SKM-1 treated with dmso at 0.1 percent for 144 hours (cell line): ENCODE measurements around the gene ALKBH7.
"Not testable (repeated sequence)": the region's sequence is repeated elsewhere in the genome, so short reads cannot be mapped to it uniquely, and the experiment has no call there.

Experiments
- DNase-seq: peaks from one replicate; lab custom pipeline; 2025; ENCODE audit not compliant: unreplicated experiment; lab: John Stamatoyannopoulos, UW

The ALKBH7 gene

GRCh38 chr19:6396305-6396704 lies 23.7 kb downstream of the ALKBH7 start:
- no peak for DNase-seq

- DNase-seq, result not testable (repeated sequence)
Measured at GRCh38 chr19:6400062-6400944, 27.7 kb downstream of the ALKBH7 start.

GRCh38 chr19:6402058-6402457 lies 29.5 kb downstream of the ALKBH7 start:
- DNase-seq, result no peak

GRCh38 chr19:6402837-6403608 lies 30.4 kb downstream of the ALKBH7 start:
- no peak for DNase-seq

- no peak for DNase-seq
Measured at GRCh38 chr19:6406401-6406800, 33.8 kb downstream of the ALKBH7 start.

GRCh38 chr19:6409346-6409745 lies 36.8 kb downstream of the ALKBH7 start:
- DNase-seq, result no peak

GRCh38 chr19:6412061-6412446 lies 39.5 kb downstream of the ALKBH7 start:
- DNase-seq, result no peak

GRCh38 chr19:6412447-6413091 lies 40.0 kb downstream of the ALKBH7 start:
- DNase-seq, result no peak

- no peak for DNase-seq
Measured at GRCh38 chr19:6413291-6413690, 40.7 kb downstream of the ALKBH7 start.

GRCh38 chr19:6413721-6414643 lies 41.4 kb downstream of the ALKBH7 start:
- no peak for DNase-seq

GRCh38 chr19:6414793-6415590 lies 42.4 kb downstream of the ALKBH7 start:
- DNase-seq, result no peak

- DNase-seq, result no peak
Measured at GRCh38 chr19:6415591-6416190, 43.1 kb downstream of the ALKBH7 start.

- DNase-seq, result no peak
Measured at GRCh38 chr19:6416658-6417405, 44.2 kb downstream of the ALKBH7 start.

- no peak for DNase-seq
Measured at GRCh38 chr19:6417713-6418561, 45.3 kb downstream of the ALKBH7 start.

- no peak for DNase-seq
Measured at GRCh38 chr19:6418562-6418932, 46.0 kb downstream of the ALKBH7 start.

- DNase-seq, result no peak
Measured at GRCh38 chr19:6421075-6422014, 48.8 kb downstream of the ALKBH7 start.
